ENCODE data around the gene TMA16.
"Not testable (repeated sequence)": the region's sequence is repeated elsewhere in the genome, so short reads cannot be mapped to it uniquely, and the experiment has no call there.

The TMA16 gene

GRCh38 chr4:163494360-163495241 is at the start of gene TMA16:
Gene TMA16 (plus strand): TSS chr4:163494690. CDS start chr4:163494802, 112 bp downstream.
- DNase-seq, result peak; percentile 94

- not testable (repeated sequence) for DNase-seq
These were observed 47.5 kb upstream of the TMA16 start for GRCh38 chr4:163447023-163447422.

DNA sequence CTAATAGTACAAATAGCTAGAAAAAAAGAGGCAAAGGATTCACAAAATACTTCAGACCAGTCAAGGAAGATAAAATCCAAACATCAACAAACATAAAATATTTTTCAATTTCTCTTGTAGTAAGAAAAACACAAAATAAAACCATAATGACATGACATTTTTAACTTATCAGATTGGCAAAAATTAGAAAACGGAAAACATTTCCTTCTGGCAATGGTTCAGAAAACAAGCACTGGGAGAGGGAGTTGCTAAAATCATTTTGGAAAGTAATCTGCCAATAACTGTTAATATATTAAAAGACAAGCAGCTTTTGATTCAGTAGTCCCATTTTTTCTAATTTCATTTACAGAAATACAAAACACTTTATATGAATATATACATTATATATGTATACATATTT is 47.0 kb upstream of the TMA16 start:
- no peak for DNase-seq

DNA sequence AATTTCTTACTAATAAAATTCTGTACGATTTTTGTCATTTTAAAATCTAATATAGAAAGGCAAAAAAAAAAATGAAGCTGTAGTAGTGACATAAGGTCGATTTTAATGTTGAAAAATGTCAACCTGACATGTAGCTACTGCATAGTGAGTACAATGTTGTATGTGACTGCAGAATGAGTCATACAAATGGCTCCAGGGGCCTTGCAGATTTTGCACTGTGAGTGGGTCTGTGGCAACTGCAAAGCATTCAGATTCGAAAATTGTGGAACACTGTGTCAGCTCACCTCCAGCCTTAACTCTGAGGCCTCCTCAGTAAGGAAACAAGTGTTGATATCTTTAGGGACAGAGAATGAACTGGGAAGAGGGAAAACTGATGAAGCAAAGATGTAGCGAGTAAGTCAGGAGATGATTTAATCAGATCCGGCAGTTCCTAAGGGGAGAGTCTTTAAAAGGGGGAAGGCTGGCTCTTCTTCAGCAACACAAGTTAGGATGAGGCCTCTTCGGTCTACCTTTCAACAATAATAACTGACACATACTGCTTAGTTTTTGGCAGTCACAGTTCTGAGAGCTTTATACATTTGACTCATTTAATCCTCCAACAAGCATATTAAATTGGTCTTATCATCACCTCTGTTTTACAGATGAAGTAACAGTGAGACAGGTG is 45.8 kb upstream of the TMA16 start:
- DNase-seq, result no peak

- no peak for DNase-seq
These were observed 31.9 kb upstream of the TMA16 start for GRCh38 chr4:163462556-163462955.

GRCh38 chr4:163467082-163467770 is 27.3 kb upstream of the TMA16 start:
- DNase-seq, result no peak

- DNase-seq, result no peak
These were observed 24.1 kb upstream of the TMA16 start for GRCh38 chr4:163470391-163470790.

GRCh38 chr4:163473130-163473529 is 21.4 kb upstream of the TMA16 start:
- DNase-seq, result no peak

DNA sequence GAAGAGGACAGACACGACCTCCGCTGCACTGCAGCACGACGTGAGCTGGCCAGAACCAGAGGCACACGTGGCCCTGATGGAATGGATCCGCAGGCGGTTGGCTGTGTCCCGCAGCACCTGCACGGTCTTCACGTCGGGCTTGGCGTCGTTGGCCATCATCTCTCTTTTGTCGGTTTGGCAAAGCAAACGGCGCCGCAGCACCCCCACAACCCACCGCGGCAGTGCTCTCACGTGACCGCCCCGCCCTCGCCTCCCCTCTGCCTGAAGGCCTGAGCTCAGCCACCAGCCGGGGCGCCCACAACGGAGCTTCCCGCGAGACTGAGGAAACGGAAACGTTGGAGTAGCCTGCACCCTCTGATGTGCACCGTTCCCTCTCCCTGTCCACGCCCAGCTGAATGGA is 20.9 kb upstream of the TMA16 start, which contains the start of gene TKTL2:
TSS of gene TKTL2 (minus strand) at position 179 of the 400 bp plus-strand sequence. CDS start at position 159, 20 bp downstream.
- DNase-seq, result no peak

- no peak for DNase-seq
These were observed 20.5 kb upstream of the TMA16 start for GRCh38 chr4:163474027-163474426.

- DNase-seq, result no peak
These were observed 17.6 kb upstream of the TMA16 start for GRCh38 chr4:163476761-163477438.

- DNase-seq, result no peak
These were observed 12.3 kb upstream of the TMA16 start for GRCh38 chr4:163482190-163482589.

GRCh38 chr4:163484906-163485305 is 9.6 kb upstream of the TMA16 start:
- peak; percentile 35 for DNase-seq

DNA sequence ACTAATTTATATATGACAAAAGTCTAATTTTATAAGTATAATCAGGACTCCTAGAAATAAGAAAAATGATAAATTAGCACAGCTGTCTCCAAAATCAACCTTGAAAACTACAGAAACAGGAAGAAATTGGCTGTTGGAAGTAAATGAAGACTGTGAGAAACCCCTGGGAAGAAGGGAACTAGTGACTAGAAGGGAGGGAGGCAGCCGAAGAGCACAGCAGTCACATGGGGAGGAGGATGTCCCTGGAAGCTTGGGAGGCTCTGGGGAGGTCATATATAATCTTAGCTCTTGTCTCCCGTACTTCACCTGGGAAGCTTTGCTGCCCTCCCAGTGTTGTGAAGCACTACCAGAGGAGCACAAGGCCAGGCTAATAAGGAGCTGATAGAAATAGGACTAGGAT is 8.9 kb upstream of the TMA16 start:
- no peak for DNase-seq

- DNase-seq, result no peak
These were observed 8.2 kb upstream of the TMA16 start for GRCh38 chr4:163486321-163486720.

- no peak for DNase-seq
These were observed 4.6 kb upstream of the TMA16 start for GRCh38 chr4:163489929-163490328.

- DNase-seq, result no peak
These were observed 1.5 kb upstream of the TMA16 start for GRCh38 chr4:163492951-163493504.

DNA sequence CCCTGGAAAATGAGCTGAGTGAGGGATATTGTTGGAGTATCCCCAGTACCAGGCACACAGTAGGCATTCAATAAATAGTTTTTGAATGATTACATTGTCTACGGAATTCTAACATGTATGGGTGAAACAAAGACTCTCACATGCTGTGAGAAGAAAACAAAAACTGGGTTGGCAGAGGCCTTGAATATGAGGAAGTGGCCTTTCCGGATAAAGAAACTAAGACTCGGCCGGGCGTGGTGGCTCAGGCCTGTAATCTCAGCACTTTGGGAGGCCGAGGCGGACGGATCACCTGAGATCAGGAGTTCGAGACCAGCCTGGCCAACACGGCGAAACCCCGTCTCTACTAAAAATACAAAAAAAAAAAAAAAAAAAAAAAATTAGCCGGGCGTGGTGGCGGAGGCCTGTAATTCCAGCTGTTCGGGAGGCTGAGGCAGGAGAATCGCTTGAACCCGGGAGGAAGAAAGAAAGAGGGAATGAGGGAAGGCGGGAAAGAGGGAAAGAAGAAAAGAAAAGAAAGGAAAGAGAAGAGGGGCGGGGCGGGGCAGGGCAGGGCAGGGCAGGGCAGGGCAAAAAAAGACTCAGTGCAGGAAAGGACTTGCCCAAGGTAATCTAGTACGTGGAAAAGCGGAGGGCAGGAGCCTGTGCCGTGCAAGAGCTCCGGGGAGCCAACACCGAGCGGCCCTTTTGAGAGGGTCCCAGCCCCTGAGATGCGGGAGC is 689 bp upstream of the TMA16 start:
- no peak for DNase-seq

GRCh38 chr4:163495900-163496299 is 1.4 kb downstream of the TMA16 start:
- no peak for DNase-seq

DNA sequence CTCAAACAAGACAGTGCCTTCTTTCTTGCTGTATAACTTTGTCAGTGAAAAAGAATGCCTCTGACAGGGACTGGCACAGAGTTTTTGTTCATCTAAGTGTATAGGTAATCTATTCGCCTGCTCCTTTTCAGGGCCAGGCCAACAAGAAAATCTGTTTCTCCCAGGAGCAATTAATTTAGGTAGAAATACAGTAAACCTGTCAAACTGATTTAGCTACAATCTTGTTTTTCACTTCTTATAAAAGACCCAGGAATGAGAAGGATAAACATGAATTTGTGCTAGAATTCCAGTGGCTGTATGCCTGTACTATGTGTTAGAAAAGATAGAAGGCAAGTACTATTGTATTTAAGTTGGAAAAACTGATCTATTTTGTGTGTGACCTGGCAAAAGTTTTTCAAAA is 6.1 kb downstream of the TMA16 start:
- no peak for DNase-seq

DNA sequence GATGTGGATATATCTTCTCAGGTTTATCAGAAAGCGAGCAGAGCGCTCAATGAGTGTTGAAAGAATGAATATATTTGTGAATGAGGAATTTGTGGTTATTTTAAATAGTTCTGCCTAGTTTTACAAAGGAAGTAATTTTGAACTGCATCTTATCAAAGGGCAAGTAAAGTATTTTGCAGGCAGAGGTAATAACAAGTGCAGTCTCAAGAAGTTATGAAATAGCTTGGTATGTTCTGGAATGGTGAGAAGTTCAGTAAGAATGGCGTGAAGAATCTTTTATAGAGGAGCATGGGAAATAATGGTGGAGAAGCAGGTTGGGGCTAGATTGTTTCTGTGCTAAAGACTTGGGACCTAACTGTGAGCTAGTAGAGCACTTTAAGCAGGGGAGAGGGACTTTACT is 10.9 kb downstream of the TMA16 start:
- DNase-seq, result no peak

DNA sequence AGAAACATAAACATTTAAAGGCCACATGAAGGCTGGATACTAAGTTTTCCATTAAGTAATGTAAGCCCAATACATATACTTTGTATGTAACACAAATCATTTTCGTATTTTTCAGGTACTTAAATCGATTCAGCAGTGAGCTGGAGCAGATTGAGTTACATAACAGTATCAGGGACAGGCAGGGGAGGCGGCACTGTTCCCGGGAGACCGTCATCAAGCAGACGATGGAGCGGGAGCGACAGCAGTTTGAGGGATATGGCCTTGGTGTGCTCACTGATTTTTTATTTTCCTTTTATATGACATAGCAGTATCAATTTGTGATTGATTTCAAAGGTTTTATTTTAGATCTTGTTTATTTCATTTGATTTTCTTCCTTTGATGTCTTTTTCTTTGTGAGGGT is 20.7 kb downstream of the TMA16 start:
- DNase-seq, result no peak

Measured in right hindlimb (tissue), 1 donor.